Activated CD4-positive, alpha-beta T cell treated with anti-CD3 and anti-CD28 coated beads, Interleukin-2, amount 50 U/mL, for 48 hours (primary cell): ENCODE measurements around the gene DDI1.
"Not testable (repeated sequence)": the region's sequence is repeated elsewhere in the genome, so short reads cannot be mapped to it uniquely, and the experiment has no call there.

Source experiments
- DNase-seq, 2 experiments: peaks; one replicate each; pipeline ENCODE4 v3.0.0-alpha.2; 2020

The DDI1 gene

GRCh38 chr11:104043142-104043541 is 6.7 kb downstream of the DDI1 start:
- no peak for DNase-seq

GRCh38 chr11:104043678-104044239 is 7.3 kb downstream of the DDI1 start:
- DNase-seq = no peak

GRCh38 chr11:104046331-104046730 is 9.9 kb downstream of the DDI1 start:
- DNase-seq = no peak

- not testable (repeated sequence) for DNase-seq
These were observed 10.4 kb downstream of the DDI1 start for GRCh38 chr11:104046858-104047257.

- no peak for DNase-seq
These were observed 12.7 kb downstream of the DDI1 start for GRCh38 chr11:104049116-104049515.

- DNase-seq = no peak
These were observed 15.3 kb downstream of the DDI1 start for GRCh38 chr11:104051778-104052177.

GRCh38 chr11:104053743-104054478 is 17.5 kb downstream of the DDI1 start:
- no peak for DNase-seq

GRCh38 chr11:104054911-104055529 is 18.6 kb downstream of the DDI1 start:
- DNase-seq = no peak

GRCh38 chr11:104055596-104055995 is 19.2 kb downstream of the DDI1 start:
- no peak for DNase-seq

- DNase-seq = no peak
These were observed 21.5 kb downstream of the DDI1 start for GRCh38 chr11:104057908-104058307.

GRCh38 chr11:104058680-104059079 is 22.2 kb downstream of the DDI1 start:
- DNase-seq = no peak

- DNase-seq = no peak
These were observed 23.8 kb downstream of the DDI1 start for GRCh38 chr11:104060004-104060794.

GRCh38 chr11:104060820-104061219 is 24.4 kb downstream of the DDI1 start:
- DNase-seq = no peak

GRCh38 chr11:104061853-104062521 is 25.5 kb downstream of the DDI1 start:
- DNase-seq = no peak

GRCh38 chr11:104064034-104064630 is 27.7 kb downstream of the DDI1 start:
- DNase-seq = no peak

- DNase-seq = no peak
These were observed 31.1 kb downstream of the DDI1 start for GRCh38 chr11:104067534-104067933.

GRCh38 chr11:104073950-104074705 is 37.7 kb downstream of the DDI1 start:
- DNase-seq = no peak

- DNase-seq = no peak
These were observed 38.7 kb downstream of the DDI1 start for GRCh38 chr11:104075091-104075490.

- no peak for DNase-seq
These were observed 39.3 kb downstream of the DDI1 start for GRCh38 chr11:104075706-104076105.

- DNase-seq = no peak
These were observed 40.0 kb downstream of the DDI1 start for GRCh38 chr11:104076455-104076854.

- DNase-seq = no peak
These were observed 41.8 kb downstream of the DDI1 start for GRCh38 chr11:104078245-104078644.

GRCh38 chr11:104078995-104079394 is 42.6 kb downstream of the DDI1 start:
- no peak for DNase-seq
